Measurements from ENCODE around the gene STXBP5. TPM values are rescaled to one million over a fixed set of nuclear protein-coding genes. Genes with fewer than 3 reads are reported as not detected.
A peak's percentile ranks its signal among the peaks of the same experiment; 100 is the strongest.

The STXBP5 gene
- total and polyA plus RNA-seq, 2 of the 13 experiments (the other 11 are each of a cell fraction or from before 2014, with no cell fraction given), result 8.8 to 19.4 TPM

GRCh38 chr6:147371325-147371724 lies 167.1 kb downstream of the STXBP5 start (continued):
- TF ChIP-seq, protein P1, sequence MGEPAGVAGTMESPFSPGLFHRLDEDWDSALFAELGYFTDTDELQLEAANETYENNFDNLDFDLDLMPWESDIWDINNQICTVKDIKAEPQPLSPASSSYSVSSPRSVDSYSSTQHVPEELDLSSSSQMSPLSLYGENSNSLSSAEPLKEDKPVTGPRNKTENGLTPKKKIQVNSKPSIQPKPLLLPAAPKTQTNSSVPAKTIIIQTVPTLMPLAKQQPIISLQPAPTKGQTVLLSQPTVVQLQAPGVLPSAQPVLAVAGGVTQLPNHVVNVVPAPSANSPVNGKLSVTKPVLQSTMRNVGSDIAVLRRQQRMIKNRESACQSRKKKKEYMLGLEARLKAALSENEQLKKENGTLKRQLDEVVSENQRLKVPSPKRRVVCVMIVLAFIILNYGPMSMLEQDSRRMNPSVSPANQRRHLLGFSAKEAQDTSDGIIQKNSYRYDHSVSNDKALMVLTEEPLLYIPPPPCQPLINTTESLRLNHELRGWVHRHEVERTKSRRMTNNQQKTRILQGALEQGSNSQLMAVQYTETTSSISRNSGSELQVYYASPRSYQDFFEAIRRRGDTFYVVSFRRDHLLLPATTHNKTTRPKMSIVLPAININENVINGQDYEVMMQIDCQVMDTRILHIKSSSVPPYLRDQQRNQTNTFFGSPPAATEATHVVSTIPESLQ (CRISPR knock-in tag; conservative IDR thresholded peaks at IDR 0.05), result no peak
- no peak for TF ChIP-seq SYNCRIP (IDR thresholded peaks at IDR 0.05; ENCODE audit: insufficient read depth, low read depth, low read length)

DNA sequence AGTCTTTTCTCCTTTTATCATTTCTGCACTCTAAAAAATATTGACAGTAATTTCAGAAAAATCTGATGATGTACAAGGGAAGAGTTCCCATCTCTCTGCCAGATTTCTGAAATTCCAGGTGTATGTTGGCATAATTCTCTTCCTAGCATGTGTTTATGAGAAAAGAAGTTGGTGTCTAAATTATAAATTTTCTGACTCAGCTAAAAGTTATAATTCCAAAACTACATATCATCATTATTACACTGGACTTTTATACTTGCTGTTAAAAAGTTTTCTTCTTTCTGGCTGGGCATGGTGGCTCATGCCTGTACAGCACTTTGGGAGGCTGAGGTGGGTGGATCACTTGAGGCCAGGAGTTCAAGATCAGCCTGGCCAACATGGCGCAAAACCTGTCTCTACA lies 168.6 kb downstream of the STXBP5 start:
- Histone ChIP-seq H3K4me3 (replicated peaks in 1 of 3; ENCODE audit: insufficient read depth in 1 of 3, low read depth in 2 of 3, low read length in 3 of 3) (no peak overlapping the region), H3K79me2 (ENCODE audit: insufficient read depth, low read length) (no peaks in the 10 kb centered on the region), H3K4me1 (ENCODE audit: insufficient read depth, low read length) (no peaks in the 10 kb centered on the region), H2AFZ (ENCODE audit: low read length) (no peak overlapping the region), H3K9ac (ENCODE audit: insufficient read depth, low read depth, low read length) (no peak overlapping the region), H3K36me3 (replicated peaks in 1 of 2; ENCODE audit: control insufficient read depth in 1 of 2, insufficient read depth in 2 of 2, low read length in 2 of 2) (0 out of 5 replicates have a peak, but pooled peaks cover 0 to 1% of the 10 kb centered on the region in 2 experiments), H4K20me1 (ENCODE audit: insufficient read depth, low read length) (no peaks in the 10 kb centered on the region), H3K9me3 (ENCODE audit: low read length) (no peaks in the 10 kb centered on the region), H3K27ac (ENCODE audit: extremely low read length, insufficient read depth, low read length) (no peak overlapping the region), H3K4me2 (ENCODE audit: low read depth, low read length) (no peak overlapping the region), H3K27me3 (ENCODE audit: control insufficient read depth in 1 of 2, insufficient read depth in 2 of 2, low read length in 2 of 2) (no peaks in the 10 kb centered on the region)
- no TSS peak for BruUV-seq (replicated peaks)
- DNase-seq (ENCODE audit: low spot score), result no peak
- POLR2A ChIA-PET, result no interaction called here
- no peak for FAIRE-seq
- intact Hi-C loops (cut with micrococcal nuclease; ENCODE audit: unreplicated experiment), result no loop called here
- CTCF ChIA-PET (ENCODE audit: low intra/inter-chr PET ratio, low total read pairs), result no interaction called here
- WGBS (ENCODE audit: low lambda C conversion rate), result 100% methylated on average over 1 of the region's 1 CpG
- in situ Hi-C loops (cut with HindIII; ENCODE audit: extremely low pct_ligation_motif_present, low pct_unique_long_range_greater_than_20kb), result no loop called here
- no peak for TF ChIP-seq KMT2A (CRISPR knock-in tag; IDR thresholded peaks at IDR 0.05)
- TF ChIP-seq MAFF (IDR thresholded peaks at IDR 0.05; ENCODE audit: low read depth, low read length), result peak; percentile 80
- peak; percentile 62 to 80; a peak in 3 of 4 replicates for TF ChIP-seq MAFK (conservative IDR thresholded peaks at IDR 0.05 in 1 of 2, IDR thresholded peaks at IDR 0.05 in 1 of 2; ENCODE audit: low read length in 2 of 2)
- no peak for ATAC-seq
